IPS-11a (cell line): ENCODE data around the gene LRIT3.

Experiments used
- H3K4me3 ChIP-seq: one replicate; pipeline ENCODE4 v1.5.1; 2013; ENCODE audit warnings: low read depth, low read length, control low read depth

The LRIT3 gene

GRCh38 chr4:109847896-109848442 lies at the start of gene LRIT3:
LRIT3 (plus strand) TSS chr4:109848107; CDS start chr4:109848202, 95 bp downstream.
- H3K4me3 ChIP-seq = no peak within 1 kb of the TSS

GRCh38 chr4:109798866-109799265 lies 49.0 kb upstream of the LRIT3 start:
- H3K4me3 ChIP-seq = no peak overlapping the region

- no peak overlapping the region for H3K4me3 ChIP-seq
Measured at GRCh38 chr4:109801099-109801789, 46.7 kb upstream of the LRIT3 start.

- H3K4me3 ChIP-seq = no peak within 1 kb of the TSS
Measured at GRCh38 chr4:109801895-109802319, 46.0 kb upstream of the LRIT3 start, which contains the start of gene CFI. CFI (minus strand) TSS chr4:109801999; CDS start chr4:109801971, 28 bp downstream.

GRCh38 chr4:109803924-109804571 lies 43.9 kb upstream of the LRIT3 start:
- H3K4me3 ChIP-seq = no peak overlapping the region

- H3K4me3 ChIP-seq = no peak overlapping the region
Measured at GRCh38 chr4:109809655-109810054, 38.3 kb upstream of the LRIT3 start.

GRCh38 chr4:109810552-109811387 lies 37.1 kb upstream of the LRIT3 start:
- H3K4me3 ChIP-seq = no peak overlapping the region

- no peak overlapping the region for H3K4me3 ChIP-seq
Measured at GRCh38 chr4:109811707-109812106, 36.2 kb upstream of the LRIT3 start.

- H3K4me3 ChIP-seq = peak within 1 kb of the TSS; percentile 87
Measured at GRCh38 chr4:109815151-109816081, 32.5 kb upstream of the LRIT3 start, which contains the start of gene GAR1. GAR1 (plus strand) TSS chr4:109815762; CDS start chr4:109816165, 403 bp downstream.

- H3K4me3 ChIP-seq = peak overlapping the region; percentile 87
Measured at GRCh38 chr4:109816082-109816442, 31.8 kb upstream of the LRIT3 start.

GRCh38 chr4:109816894-109817293 lies 31.0 kb upstream of the LRIT3 start:
- no peak overlapping the region for H3K4me3 ChIP-seq

GRCh38 chr4:109818268-109818667 lies 29.6 kb upstream of the LRIT3 start:
- H3K4me3 ChIP-seq = no peak overlapping the region

- H3K4me3 ChIP-seq = no peak overlapping the region
Measured at GRCh38 chr4:109820563-109820962, 27.3 kb upstream of the LRIT3 start.

- no peak overlapping the region for H3K4me3 ChIP-seq
Measured at GRCh38 chr4:109821185-109821584, 26.7 kb upstream of the LRIT3 start.

- no peak overlapping the region for H3K4me3 ChIP-seq
Measured at GRCh38 chr4:109826719-109827118, 21.2 kb upstream of the LRIT3 start.

GRCh38 chr4:109827672-109828071 lies 20.2 kb upstream of the LRIT3 start, which contains the start of gene RRH:
RRH (plus strand) TSS chr4:109827972; CDS start chr4:109828028, 56 bp downstream.
- H3K4me3 ChIP-seq = no peak within 1 kb of the TSS

- no peak overlapping the region for H3K4me3 ChIP-seq
Measured at GRCh38 chr4:109833756-109834155, 14.2 kb upstream of the LRIT3 start.

GRCh38 chr4:109836985-109837384 lies 10.9 kb upstream of the LRIT3 start:
- no peak overlapping the region for H3K4me3 ChIP-seq

- no peak overlapping the region for H3K4me3 ChIP-seq
Measured at GRCh38 chr4:109846395-109847098, 1.4 kb upstream of the LRIT3 start.
